ENCODE results near the gene DMXL2. TPM values are rescaled to one million over a fixed set of nuclear protein-coding genes. Genes with fewer than 3 reads are reported as not detected.
"Not testable (repeated sequence)": the region's sequence is repeated elsewhere in the genome, so short reads cannot be mapped to it uniquely, and the experiment has no call there.

Gene DMXL2
- 15.3 and 15.4 TPM in 2 replicates for total RNA-seq (2014; rRNA removed; shearing (Covaris generic); ENCODE audit: low replicate concordance)

DNA sequence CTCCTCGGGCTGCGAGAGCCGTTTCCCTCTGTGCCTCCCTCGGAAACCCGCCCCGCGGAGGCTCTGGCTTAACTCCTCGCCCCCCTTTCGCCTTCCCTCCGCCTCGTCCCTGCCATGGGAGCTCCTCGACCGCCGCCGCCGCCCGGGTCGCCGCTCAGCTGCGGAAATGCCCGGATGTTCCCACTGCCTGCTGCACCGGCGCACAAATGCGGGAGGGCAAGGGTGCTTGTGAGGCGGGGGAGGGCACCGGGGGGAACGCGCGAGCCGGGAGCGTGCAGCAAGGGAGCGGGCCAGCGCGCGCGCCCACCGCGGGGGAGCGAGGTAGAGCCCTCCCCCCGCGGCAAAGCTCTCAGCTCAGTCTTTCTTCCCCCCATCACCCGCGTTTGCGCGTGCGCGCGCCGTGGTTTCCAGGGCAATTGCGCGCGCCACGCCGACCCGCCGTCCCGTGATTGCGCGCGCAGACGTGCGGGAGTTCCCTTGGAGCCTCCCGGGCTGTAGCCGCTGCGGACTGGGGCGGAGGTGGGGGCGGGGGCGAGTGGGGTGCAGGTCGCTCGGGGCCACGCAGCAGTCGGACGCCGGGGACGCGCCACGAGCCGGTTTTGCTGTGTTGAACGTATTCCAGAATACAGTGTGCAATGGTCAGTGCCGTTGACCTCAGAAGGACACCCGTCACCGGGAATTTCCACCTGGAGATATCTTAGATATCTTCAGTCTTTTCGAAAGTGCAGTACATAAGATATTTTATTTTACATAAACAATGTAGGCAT, at the start of gene DMXL2:
DMXL2 (minus strand) TSS at position 168 of the 767 bp plus-strand sequence. CDS start 226 bp downstream, outside the sequence.
- in situ Hi-C loops (cut with HindIII; ENCODE audit: low pct_unique_long_range_greater_than_20kb, low sequenced_read_pairs), result no loop called here

DNA sequence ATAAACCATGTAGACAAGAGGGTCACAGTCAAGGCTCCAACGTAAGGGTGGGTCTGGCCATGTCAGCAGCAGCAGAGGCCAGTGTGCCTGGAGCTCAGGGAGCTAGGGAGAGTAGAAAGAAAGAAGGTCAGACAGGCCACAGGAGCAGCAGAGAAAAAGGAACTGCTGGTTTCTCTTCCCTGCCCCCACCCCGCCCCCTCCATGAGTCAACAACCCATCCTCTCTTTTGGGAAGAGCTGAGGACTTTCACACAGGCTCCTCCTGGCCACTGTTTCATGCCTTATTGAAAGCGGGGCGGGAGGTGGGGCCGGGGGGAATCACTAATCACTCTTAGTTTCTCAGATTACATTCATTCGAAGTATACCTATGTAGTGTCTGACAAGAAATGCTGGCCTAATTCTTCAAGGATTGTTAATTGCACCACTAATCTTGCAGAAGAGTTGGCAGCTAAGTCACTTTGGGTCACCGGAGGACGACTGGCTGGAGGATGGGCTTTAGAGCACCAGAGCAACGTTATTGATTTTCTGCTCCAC, 49.6 kb upstream of the DMXL2 start:
- DNase-seq (ENCODE audit: low read depth), result no peak
- in situ Hi-C loops (cut with HindIII; ENCODE audit: low pct_unique_long_range_greater_than_20kb, low sequenced_read_pairs), result no loop called here

More for the DNA sequence above, at the start of gene DMXL2:
- DNase-seq (ENCODE audit: low read depth), result peak; percentile 92

DNA sequence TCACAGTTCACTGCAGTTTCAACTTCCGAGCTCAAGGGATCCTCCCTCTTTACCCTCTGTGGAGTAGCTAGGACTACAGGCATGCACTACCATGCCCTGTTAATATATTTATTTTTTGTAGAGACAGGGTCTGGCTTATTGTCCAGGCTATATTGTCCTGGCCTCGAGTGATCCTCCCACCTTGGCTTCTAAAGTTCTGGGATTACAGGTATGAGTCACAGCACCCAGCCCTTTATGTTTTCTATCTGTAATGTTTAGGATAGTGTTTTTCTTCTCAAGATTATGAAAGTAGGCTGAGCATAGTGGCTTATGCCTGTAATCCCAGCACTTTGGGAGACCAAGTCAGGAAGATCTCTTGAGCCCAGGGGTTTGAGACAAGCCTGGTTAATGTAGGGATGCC, 46.8 kb upstream of the DMXL2 start:
- DNase-seq (ENCODE audit: low read depth), result no peak
- in situ Hi-C loops (cut with HindIII; ENCODE audit: low pct_unique_long_range_greater_than_20kb, low sequenced_read_pairs), result no loop called here

GRCh38 chr15:51668446-51668845, 45.9 kb upstream of the DMXL2 start:
- DNase-seq (ENCODE audit: low read depth), result no peak
- in situ Hi-C loops (cut with HindIII; ENCODE audit: low pct_unique_long_range_greater_than_20kb, low sequenced_read_pairs), result no loop called here

DNA sequence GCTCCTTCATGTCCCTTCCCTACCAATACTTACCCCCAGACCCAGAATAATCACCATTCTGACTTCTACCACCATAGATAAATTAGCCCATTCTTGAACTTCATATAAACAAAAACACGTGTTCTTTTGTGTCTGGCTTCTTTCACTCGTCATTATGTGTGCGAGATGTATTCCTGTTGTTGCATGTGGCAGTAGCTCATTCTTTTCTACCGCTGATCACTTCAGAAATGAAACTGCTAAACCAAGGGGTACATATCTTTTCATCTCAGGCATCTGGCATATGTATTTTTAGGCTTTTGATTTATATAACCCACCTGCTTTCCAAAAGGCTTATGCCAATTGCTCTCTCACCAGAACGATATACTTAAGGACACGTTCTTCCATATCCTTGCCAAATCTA, 44.9 kb upstream of the DMXL2 start:
- in situ Hi-C loops (cut with HindIII; ENCODE audit: low pct_unique_long_range_greater_than_20kb, low sequenced_read_pairs), result no loop called here
- no peak for DNase-seq (ENCODE audit: low read depth)

DNA sequence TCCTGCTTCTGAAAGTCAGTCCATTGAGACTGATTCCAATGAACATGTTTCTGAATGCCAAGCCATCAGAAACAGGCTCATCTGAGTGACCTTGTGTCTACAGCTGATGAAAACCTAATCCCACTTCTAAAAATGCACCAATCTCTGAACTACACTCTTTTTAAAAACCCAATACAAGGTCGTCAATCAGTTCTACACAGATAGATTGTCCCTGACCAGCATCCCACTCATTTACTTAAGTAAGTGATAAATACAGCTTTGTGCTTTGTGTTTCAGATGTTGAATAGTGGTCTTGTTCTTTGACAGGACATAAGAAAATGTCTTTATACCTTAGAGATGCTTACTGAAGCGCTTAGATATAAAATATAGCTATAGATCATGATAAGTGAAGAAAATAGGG, 38.5 kb upstream of the DMXL2 start:
- no peak for DNase-seq (ENCODE audit: low read depth)
- in situ Hi-C loops (cut with HindIII; ENCODE audit: low pct_unique_long_range_greater_than_20kb, low sequenced_read_pairs), result no loop called here

DNA sequence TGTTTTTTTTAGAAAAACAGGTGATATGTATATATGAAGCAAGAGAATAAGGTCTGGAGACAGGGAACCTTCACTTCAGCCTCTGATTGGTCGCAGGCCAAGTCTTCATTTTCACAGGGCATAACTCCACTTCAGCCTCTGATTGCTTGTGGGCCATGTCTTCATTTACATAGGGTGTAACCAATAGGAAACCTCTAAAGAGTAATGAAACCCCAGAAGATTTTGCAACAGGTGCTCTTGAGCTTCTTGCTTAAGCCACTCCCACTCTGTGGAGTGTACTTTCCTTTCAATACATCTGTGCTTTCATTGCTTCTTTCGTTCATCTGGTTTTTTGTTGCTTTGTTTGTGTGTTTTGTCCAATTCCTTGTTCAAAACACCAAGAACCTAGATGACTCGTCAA, 36.1 kb upstream of the DMXL2 start:
- no peak for DNase-seq (ENCODE audit: low read depth)
- in situ Hi-C loops (cut with HindIII; ENCODE audit: low pct_unique_long_range_greater_than_20kb, low sequenced_read_pairs), result no loop called here

DNA sequence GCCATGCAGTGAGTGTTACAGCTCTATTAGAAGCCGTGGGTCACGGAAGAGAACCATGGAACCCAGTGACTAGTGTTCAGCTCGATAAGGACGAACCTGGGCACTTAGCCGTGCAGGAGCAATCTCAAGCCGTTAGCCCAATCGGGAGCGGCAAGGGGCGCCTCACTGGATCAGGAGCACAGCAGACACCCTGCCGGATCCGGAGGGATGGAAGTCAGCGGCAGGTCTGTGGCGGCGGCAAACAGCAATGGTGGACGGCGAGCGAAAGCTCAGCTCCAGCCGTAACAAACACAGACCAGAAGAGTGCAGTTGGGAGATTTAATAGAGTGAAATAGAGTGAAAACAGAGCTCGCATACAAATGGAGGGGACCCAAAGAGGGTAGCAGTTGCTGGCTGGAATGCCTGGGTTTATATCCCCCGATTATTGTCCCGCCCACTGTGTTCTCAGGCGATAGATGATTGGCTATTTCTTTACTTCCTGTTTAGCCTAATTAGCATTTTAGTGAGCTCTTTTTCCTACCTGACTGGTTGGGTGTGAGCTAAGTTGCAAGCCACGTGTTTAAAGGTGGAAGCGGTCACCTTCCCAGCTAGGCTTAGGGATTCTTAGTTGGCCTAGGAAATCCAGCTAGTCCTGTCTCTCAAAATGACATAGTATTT, 33.0 kb upstream of the DMXL2 start:
- DNase-seq (ENCODE audit: low read depth); in situ Hi-C loops (cut with HindIII; ENCODE audit: low pct_unique_long_range_greater_than_20kb, low sequenced_read_pairs): not testable (repeated sequence)

- DNase-seq (ENCODE audit: low read depth), result no peak
- in situ Hi-C loops (cut with HindIII; ENCODE audit: low pct_unique_long_range_greater_than_20kb, low sequenced_read_pairs), result no loop called here
These were observed 29.6 kb upstream of the DMXL2 start for GRCh38 chr15:51652084-51652668.

- in situ Hi-C loops (cut with HindIII; ENCODE audit: low pct_unique_long_range_greater_than_20kb, low sequenced_read_pairs), result no loop called here
- peak; percentile 43 for DNase-seq (ENCODE audit: low read depth)
These were observed 27.3 kb upstream of the DMXL2 start for GRCh38 chr15:51649659-51650521.

DNA sequence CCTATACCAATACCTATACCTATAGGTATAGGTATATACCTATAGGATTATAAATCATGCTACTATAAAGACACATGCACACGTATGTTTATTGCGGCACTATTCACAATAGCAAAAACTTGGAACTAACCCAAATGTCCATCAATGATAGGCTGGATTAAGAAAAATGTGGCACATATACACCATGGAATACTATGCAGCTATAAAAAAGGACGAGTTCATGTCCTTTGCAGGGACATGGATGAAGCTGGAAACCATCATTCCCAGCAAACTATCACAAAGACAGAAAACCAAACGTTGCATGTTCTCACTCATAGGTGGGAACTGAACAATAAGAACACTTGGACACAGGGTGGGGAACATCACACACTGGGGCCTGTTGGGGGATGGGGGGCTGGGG, 26.1 kb upstream of the DMXL2 start:
- in situ Hi-C loops (cut with HindIII; ENCODE audit: low pct_unique_long_range_greater_than_20kb, low sequenced_read_pairs), result not testable (repeated sequence)

GRCh38 chr15:51648101-51648500, 25.5 kb upstream of the DMXL2 start:
- DNase-seq (ENCODE audit: low read depth); in situ Hi-C loops (cut with HindIII; ENCODE audit: low pct_unique_long_range_greater_than_20kb, low sequenced_read_pairs): not testable (repeated sequence)

More for the DNA sequence above, 26.1 kb upstream of the DMXL2 start:
- DNase-seq (ENCODE audit: low read depth), result not testable (repeated sequence)

GRCh38 chr15:51647128-51647562, 24.6 kb upstream of the DMXL2 start:
- peak; percentile 45 for DNase-seq (ENCODE audit: low read depth)
- in situ Hi-C loops (cut with HindIII; ENCODE audit: low pct_unique_long_range_greater_than_20kb, low sequenced_read_pairs), result no loop called here

- no peak for DNase-seq (ENCODE audit: low read depth)
- in situ Hi-C loops (cut with HindIII; ENCODE audit: low pct_unique_long_range_greater_than_20kb, low sequenced_read_pairs), result no loop called here
These were observed 20.1 kb upstream of the DMXL2 start for GRCh38 chr15:51642696-51643095.

GRCh38 chr15:51641490-51642130, 19.0 kb upstream of the DMXL2 start:
- no peak for DNase-seq (ENCODE audit: low read depth)
- in situ Hi-C loops (cut with HindIII; ENCODE audit: low pct_unique_long_range_greater_than_20kb, low sequenced_read_pairs), result no loop called here

- in situ Hi-C loops (cut with HindIII; ENCODE audit: low pct_unique_long_range_greater_than_20kb, low sequenced_read_pairs), result no loop called here
- DNase-seq (ENCODE audit: low read depth), result no peak
These were observed 12.1 kb upstream of the DMXL2 start for GRCh38 chr15:51634591-51635198.

- no peak for DNase-seq (ENCODE audit: low read depth)
- in situ Hi-C loops (cut with HindIII; ENCODE audit: low pct_unique_long_range_greater_than_20kb, low sequenced_read_pairs), result no loop called here
These were observed 7.0 kb upstream of the DMXL2 start for GRCh38 chr15:51629612-51630011.

All from Caki2 (cell line).